H9 (cell line): ENCODE measurements around the gene MAGEB17. TPM values are rescaled to one million over a fixed set of nuclear protein-coding genes. Genes with fewer than 3 reads are reported as not detected.
A peak's percentile ranks its signal among the peaks of the same experiment; 100 is the strongest.

Experiments
- DNase-seq: peaks from one replicate; pipeline ENCODE4 v3.0.0-alpha.2; 2017
- H2AFZ ChIP-seq: one replicate; pipeline ENCODE4 v1.6.1; 2013; ENCODE audit warnings: mild to moderate bottlenecking, low read length, control low read depth, moderate library complexity
- H2AK5ac ChIP-seq: 2 replicates; pipeline ENCODE4 v1.6.1; 2013; ENCODE audit warnings: low read length, control low read depth, mixed read lengths; ENCODE audit not compliant: insufficient read length
- H2BK120ac ChIP-seq: one replicate; pipeline ENCODE4 v1.6.1; 2013; ENCODE audit warnings: low read depth, mild to moderate bottlenecking, low read length, control low read depth, inconsistent platforms; ENCODE audit not compliant: poor library complexity, severe bottlenecking
- H2BK12ac ChIP-seq: 2 replicates; pipeline ENCODE4 v1.6.1; 2013; ENCODE audit warnings: low read length, control low read depth, mixed read lengths, low read depth; ENCODE audit not compliant: insufficient read length
- H2BK15ac ChIP-seq: 2 replicates; pipeline ENCODE4 v1.6.1; 2013; ENCODE audit warnings: low read depth, low read length, control low read depth
- H2BK20ac ChIP-seq: one replicate; pipeline ENCODE4 v1.6.1; 2013; ENCODE audit warnings: low read depth, mild to moderate bottlenecking, low read length, control low read depth, inconsistent platforms; ENCODE audit not compliant: poor library complexity, severe bottlenecking
- H2BK5ac ChIP-seq: 2 replicates; pipeline ENCODE4 v1.6.1; 2013; ENCODE audit warnings: low read length, control low read depth, mixed read lengths; ENCODE audit not compliant: insufficient read length
- H3K14ac ChIP-seq: 2 replicates; pipeline ENCODE4 v1.6.1; 2013; ENCODE audit warnings: low read length, control low read depth; ENCODE audit not compliant: insufficient read depth
- H3K18ac ChIP-seq: 2 replicates; pipeline ENCODE4 v1.6.1; 2013; ENCODE audit warnings: low read depth, mild to moderate bottlenecking, mixed read lengths, low read length, control low read depth; ENCODE audit not compliant: insufficient read length
- H3K23ac ChIP-seq: 2 replicates; pipeline ENCODE4 v1.6.1; 2013; ENCODE audit warnings: low read length, control low read depth, mixed read lengths, low read depth; ENCODE audit not compliant: insufficient read length
- H3K23me2 ChIP-seq: 2 replicates; pipeline ENCODE4 v1.6.1; 2013; ENCODE audit warnings: low read depth, mild to moderate bottlenecking, mixed read lengths, low read length, control low read depth; ENCODE audit not compliant: insufficient read length, poor library complexity, severe bottlenecking
- H3K27ac ChIP-seq: 2 replicates; pipeline ENCODE4 v1.5.1; 2013; ENCODE audit warnings: low read length, control low read depth, mixed read lengths, low read depth; ENCODE audit not compliant: insufficient read length
- H3K27me3 ChIP-seq: 2 replicates; pipeline ENCODE4 v1.6.1; 2013; ENCODE audit warnings: low read length, control low read depth, inconsistent platforms; ENCODE audit not compliant: insufficient read depth
- H3K4ac ChIP-seq: 2 replicates; pipeline ENCODE4 v1.6.1; 2013; ENCODE audit warnings: low read depth, mild to moderate bottlenecking, control low read depth, inconsistent platforms, low read length, moderate library complexity
- H3K4me1 ChIP-seq: 2 replicates; pipeline ENCODE4 v1.6.1; 2013; ENCODE audit warnings: low read length, control low read depth, inconsistent platforms; ENCODE audit not compliant: insufficient read depth
- H3K4me2 ChIP-seq: 2 replicates; pipeline ENCODE4 v1.6.1; 2013; ENCODE audit warnings: low read length, control low read depth, mixed read lengths; ENCODE audit not compliant: insufficient read length, insufficient read depth
- H3K56ac ChIP-seq: 2 replicates; pipeline ENCODE4 v1.6.1; 2013; ENCODE audit warnings: low read depth, mild to moderate bottlenecking, mixed read lengths, low read length, control low read depth; ENCODE audit not compliant: insufficient read length
- H3K79me1 ChIP-seq: 2 replicates; pipeline ENCODE4 v1.6.1; 2013; ENCODE audit warnings: low read depth, mild to moderate bottlenecking, moderate library complexity, low read length, control low read depth, inconsistent platforms; ENCODE audit not compliant: insufficient read depth, poor library complexity, severe bottlenecking
- H3K79me2 ChIP-seq: 2 replicates; pipeline ENCODE4 v1.6.1; 2013; ENCODE audit warnings: low read length, control low read depth, inconsistent platforms; ENCODE audit not compliant: insufficient read depth
- H3K9ac ChIP-seq: 2 replicates; pipeline ENCODE4 v1.6.1; 2013; ENCODE audit warnings: low read length, control low read depth, mixed read lengths; ENCODE audit not compliant: insufficient read length; ENCODE audit errors: extremely low read depth
- H3K9me3 ChIP-seq: one replicate; pipeline ENCODE4 v1.6.1; 2013; ENCODE audit warnings: low read depth, low read length, inconsistent platforms; ENCODE audit not compliant: control insufficient read depth
- H3T11ph ChIP-seq: one replicate; pipeline ENCODE4 v1.6.1; 2013; ENCODE audit warnings: mild to moderate bottlenecking, low read length, control low read depth, inconsistent platforms
- H4K20me1 ChIP-seq: one replicate; pipeline ENCODE4 v1.6.1; 2013; ENCODE audit not compliant: control insufficient read depth, insufficient read length, insufficient read depth
- H4K5ac ChIP-seq: 2 replicates; pipeline ENCODE4 v1.6.1; 2013; ENCODE audit warnings: low read depth, mild to moderate bottlenecking, mixed read lengths, low read length, control low read depth; ENCODE audit not compliant: insufficient read length
- H4K8ac ChIP-seq: replicated peaks from 2 replicates; pipeline ENCODE4 v1.6.1; 2013; ENCODE audit warnings: low read length, control low read depth, mixed read lengths, low read depth; ENCODE audit not compliant: insufficient read length
- H4K91ac ChIP-seq: 2 replicates; pipeline ENCODE4 v1.6.1; 2013; ENCODE audit warnings: low read depth, mild to moderate bottlenecking, moderate library complexity, mixed read lengths, low read length, control low read depth; ENCODE audit not compliant: insufficient read length
- H3K27ac Mint-ChIP-seq, 3 experiments: 2 replicates in 2 of 3; 3 replicates in 1 of 3; pipeline ENCODE4 v1.8.0; 2020 to 2021; ENCODE audit warnings: mixed read lengths in 3 of 3, mild to moderate bottlenecking in 1 of 3, moderate library complexity in 1 of 3
- H3K27me3 Mint-ChIP-seq: 2 replicates; pipeline ENCODE4 v1.8.0; 2021; ENCODE audit warnings: low read depth, mild to moderate bottlenecking, moderate library complexity, mixed read lengths
- H3K36me3 Mint-ChIP-seq, 3 experiments: 2 replicates in 2 of 3; 3 replicates in 1 of 3; pipeline ENCODE4 v1.8.0; 2020 to 2021; ENCODE audit warnings: low read depth in 3 of 3, mixed read lengths in 3 of 3; ENCODE audit not compliant: insufficient read depth in 1 of 3
- H3K4me1 Mint-ChIP-seq, 2 experiments: 2 replicates each; pipeline ENCODE4 v1.8.0; 2020; ENCODE audit warnings: mixed read lengths in 2 of 2
- H3K4me3 Mint-ChIP-seq, 2 experiments: 2 replicates in 1 of 2; 3 replicates in 1 of 2; pipeline ENCODE4 v1.8.0; 2020 to 2021; ENCODE audit warnings: mild to moderate bottlenecking in 2 of 2, mixed read lengths in 2 of 2, moderate library complexity in 1 of 2
- H3K9me3 Mint-ChIP-seq, 2 experiments: 2 replicates in 1 of 2; 3 replicates in 1 of 2; pipeline ENCODE4 v1.8.0; 2020; ENCODE audit warnings: mild to moderate bottlenecking in 2 of 2, mixed read lengths in 2 of 2, moderate library complexity in 1 of 2
- CTCF ChIP-seq: fragments of 200-600 bp; sonication (generic); conservative IDR thresholded peaks from 3 replicates; pipeline ENCODE4 v1.8.0; 2021; ENCODE audit warnings: antibody characterized with exemption, mild to moderate bottlenecking
- WGBS: extraction: QIAGEN DNeasy Blood & Tissue Kit; methylation state at CpG from one replicate; pipeline ENCODE4 v1.1.7; 2013; ENCODE audit warnings: missing lambda C conversion rate, low lambda C conversion rate, mixed read lengths; ENCODE audit not compliant: insufficient read length; ENCODE audit errors: extremely low coverage; 5-methylcytosine and 5-hydroxymethylcytosine counted together
- total RNA-seq: library from RNA; stranded (reverse); gene quantifications from 2 replicates; pipeline ENCODE4 v1.2.1, GENCODE V29; 2021

The MAGEB17 gene
- total RNA-seq, 1 experiment from 2014 or later: 0.74 TPM

GRCh38 chrX:16172391-16172790 is 5.1 kb downstream of the MAGEB17 start:
- Histone ChIP-seq H3K4me2 (no peak overlapping the region), H3T11ph (no peak overlapping the region), H2BK20ac (no peak overlapping the region), H3K27ac (no peak overlapping the region), H4K5ac (no peak overlapping the region), H2AFZ (no peak overlapping the region), H3K79me1 (no peaks in the 10 kb centered on the region), H2BK12ac (no peak overlapping the region), H2BK120ac (no peak overlapping the region), H4K91ac (no peak overlapping the region), H4K20me1 (no peaks in the 10 kb centered on the region), H2BK5ac (no peak overlapping the region), H3K23ac (no peak overlapping the region), H3K4ac (no peak overlapping the region), H3K9ac (no peak overlapping the region), H2AK5ac (no peak overlapping the region), H3K56ac (no peak overlapping the region), H3K79me2 (no peaks in the 10 kb centered on the region), H4K8ac (no peak overlapping the region), H3K9me3 (no peaks in the 10 kb centered on the region), H3K4me1 (peaks cover 4% of the 10 kb centered on the region; the same call in 1 of the 2 replicates), H3K14ac (no peak overlapping the region), H3K27me3 (no peaks in the 10 kb centered on the region), H2BK15ac (no peak overlapping the region), H3K23me2 (no peaks in the 10 kb centered on the region), H3K18ac (no peak overlapping the region)
- no CpG with 5 or more reads among the region's 3 CpGs for WGBS
- Mint-ChIP-seq H3K4me3 (no peak overlapping the region), H3K9me3 (peaks cover 3 to 11% of the 10 kb centered on the region in 2 experiments; a peak in 4 of 5 replicates), H3K27me3 (no peaks in the 10 kb centered on the region), H3K27ac (peak overlapping the region in 1 of 3 experiments; percentile 72; a peak in 2 of 7 replicates), H3K36me3 (peaks cover 26 to 96% (median 26%) of the 10 kb centered on the region in 3 experiments), H3K4me1 (peaks cover 8 to 25% of the 10 kb centered on the region in 2 experiments)
- peak; percentile 51 for DNase-seq
- no peak for TF ChIP-seq CTCF
